ENCODE measurements around the gene BCCIP.

- TF ChIP-seq, protein P1, sequence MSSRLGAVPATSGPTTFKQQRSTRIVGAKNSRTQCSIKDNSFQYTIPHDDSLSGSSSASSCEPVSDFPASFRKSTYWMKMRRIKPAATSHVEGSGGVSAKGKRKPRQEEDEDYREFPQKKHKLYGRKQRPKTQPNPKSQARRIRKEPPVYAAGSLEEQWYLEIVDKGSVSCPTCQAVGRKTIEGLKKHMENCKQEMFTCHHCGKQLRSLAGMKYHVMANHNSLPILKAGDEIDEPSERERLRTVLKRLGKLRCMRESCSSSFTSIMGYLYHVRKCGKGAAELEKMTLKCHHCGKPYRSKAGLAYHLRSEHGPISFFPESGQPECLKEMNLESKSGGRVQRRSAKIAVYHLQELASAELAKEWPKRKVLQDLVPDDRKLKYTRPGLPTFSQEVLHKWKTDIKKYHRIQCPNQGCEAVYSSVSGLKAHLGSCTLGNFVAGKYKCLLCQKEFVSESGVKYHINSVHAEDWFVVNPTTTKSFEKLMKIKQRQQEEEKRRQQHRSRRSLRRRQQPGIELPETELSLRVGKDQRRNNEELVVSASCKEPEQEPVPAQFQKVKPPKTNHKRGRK (CRISPR knock-in tag; IDR thresholded peaks at IDR 0.05; ENCODE audit: borderline replicate concordance), result no peak
- TF ChIP-seq CREB1 (CRISPR knock-in tag; IDR thresholded peaks at IDR 0.05), result no peak
- no peak for TF ChIP-seq CTCF (IDR thresholded peaks at IDR 0.05)
- no peak for TF ChIP-seq ATF3 (CRISPR knock-in tag; conservative IDR thresholded peaks at IDR 0.05)
- no peak for TF ChIP-seq MYBL2 (CRISPR knock-in tag; IDR thresholded peaks at IDR 0.05)
- TF ChIP-seq NFYB (CRISPR knock-in tag; conservative IDR thresholded peaks at IDR 0.05; ENCODE audit: low read depth), result no peak
Observed at GRCh38 chr10:125815764-125816163, 7.6 kb upstream of the BCCIP start.

All from WTC11 (cell line).